HG03103 (cell line): ENCODE results near the gene FERMT1.

ENCODE experiments used
- ATAC-seq: cut with Tn5 transposase; IDR thresholded peaks from one replicate; pipeline ENCODE4 v1.9.1; 2021; ENCODE audit warnings: low read depth; ENCODE audit not compliant: unreplicated experiment

The FERMT1 gene

GRCh38 chr20:6122873-6123648, at the start of gene FERMT1:
Gene FERMT1 (minus strand): TSS chr20:6123030. CDS start chr20:6119554, 3,476 bp downstream.
- ATAC-seq = no peak

- no peak for ATAC-seq
These were observed 46.4 kb upstream of the FERMT1 start for GRCh38 chr20:6169251-6169650.

- no peak for ATAC-seq
These were observed 45.4 kb upstream of the FERMT1 start for GRCh38 chr20:6168204-6168603.

GRCh38 chr20:6165346-6165745, 42.5 kb upstream of the FERMT1 start:
- ATAC-seq = no peak

GRCh38 chr20:6164421-6165341, 41.9 kb upstream of the FERMT1 start:
- no peak for ATAC-seq

- no peak for ATAC-seq
These were observed 37.9 kb upstream of the FERMT1 start for GRCh38 chr20:6160736-6161135.

GRCh38 chr20:6157345-6157744, 34.5 kb upstream of the FERMT1 start:
- peak; percentile 54 for ATAC-seq

- ATAC-seq = no peak
These were observed 29.9 kb upstream of the FERMT1 start for GRCh38 chr20:6152777-6153176.

- ATAC-seq = no peak
These were observed 25.2 kb upstream of the FERMT1 start for GRCh38 chr20:6148073-6148472.

- peak; percentile 73 for ATAC-seq
These were observed 19.6 kb upstream of the FERMT1 start for GRCh38 chr20:6142348-6142993.

- ATAC-seq = no peak
These were observed 18.1 kb upstream of the FERMT1 start for GRCh38 chr20:6140947-6141346.

- no peak for ATAC-seq
These were observed 12.5 kb upstream of the FERMT1 start for GRCh38 chr20:6135347-6135746.

GRCh38 chr20:6134592-6134991, 11.8 kb upstream of the FERMT1 start:
- no peak for ATAC-seq

GRCh38 chr20:6130045-6130444, 7.2 kb upstream of the FERMT1 start:
- no peak for ATAC-seq

- ATAC-seq = no peak
These were observed 5.0 kb upstream of the FERMT1 start for GRCh38 chr20:6127825-6128224.

GRCh38 chr20:6126846-6127245, 4.0 kb upstream of the FERMT1 start:
- ATAC-seq = no peak

GRCh38 chr20:6123649-6124014, 802 bp upstream of the FERMT1 start:
- no peak for ATAC-seq

- ATAC-seq = no peak
These were observed 538 bp downstream of the FERMT1 start for GRCh38 chr20:6122111-6122872.

- ATAC-seq = no peak
These were observed 1.3 kb downstream of the FERMT1 start for GRCh38 chr20:6121504-6121903.

GRCh38 chr20:6120491-6120988, 2.3 kb downstream of the FERMT1 start:
- no peak for ATAC-seq
